Measurements from ENCODE around the gene NOTUM. TPM values are rescaled to one million over a fixed set of nuclear protein-coding genes. Genes with fewer than 3 reads are reported as not detected.

Gene NOTUM
- total RNA-seq, 1 donor from 2014 or later = 1.2 TPM

DNA sequence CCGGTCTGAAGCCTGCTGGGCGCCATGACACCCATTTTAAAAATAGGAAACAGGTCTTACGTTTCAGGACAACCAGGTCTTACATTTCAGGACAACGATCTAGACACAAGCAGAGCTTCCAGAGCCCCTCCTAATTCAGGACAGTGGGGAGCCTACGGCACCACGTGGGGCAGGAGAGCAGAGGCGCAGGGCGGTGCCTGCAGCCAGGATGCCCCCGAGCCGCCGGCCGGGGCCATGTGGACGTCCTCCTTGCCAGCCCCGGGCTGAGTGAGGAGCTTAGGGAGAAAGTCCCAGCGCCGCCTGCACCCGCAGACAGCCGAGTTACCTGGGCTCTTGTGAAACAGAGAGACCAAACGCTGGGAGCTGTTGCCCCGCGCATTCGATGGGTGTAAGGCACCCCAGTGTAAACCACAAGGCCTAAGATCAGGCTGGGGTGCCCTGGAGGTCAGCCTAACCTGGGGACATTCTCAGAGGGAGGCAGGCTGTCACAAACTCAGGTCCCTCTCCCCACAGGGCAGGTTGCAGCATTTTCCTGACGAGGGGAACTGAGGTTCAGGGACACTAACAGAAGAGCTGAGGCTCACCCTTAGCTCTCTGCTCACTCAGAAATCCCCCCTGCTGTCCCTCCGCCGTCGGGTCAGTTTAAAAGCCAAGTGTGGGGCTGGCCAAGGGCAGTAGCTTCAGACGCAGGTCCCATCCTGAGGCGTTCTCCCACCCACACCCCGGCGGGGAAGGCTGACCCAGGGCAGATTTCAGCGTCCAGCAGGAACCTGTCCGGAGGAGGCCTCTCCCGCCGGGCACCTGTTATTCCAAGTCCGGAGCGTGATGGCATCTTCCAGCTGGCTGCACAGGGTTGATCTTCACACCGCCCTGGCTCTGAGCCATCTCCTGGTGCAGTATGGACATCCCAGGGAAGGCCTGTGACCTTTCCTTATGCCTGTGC is 1.8 kb upstream of the NOTUM start:
- DNase-seq (ENCODE audit: low spot score) = no peak
- Mint-ChIP-seq H3K27me3 (ENCODE audit: low read depth) (peaks cover 37% of the 10 kb centered on the region), H3K9me3 (no peaks in the 10 kb centered on the region), H3K4me1 (ENCODE audit: low read depth) (no peaks in the 10 kb centered on the region), H3K36me3 (ENCODE audit: low read depth) (no peaks in the 10 kb centered on the region), H3K27ac (no peak overlapping the region), H3K4me3 (ENCODE audit: low read depth) (no peak overlapping the region)
- intact Hi-C loops (cut with micrococcal nuclease) = no loop called here

DNA sequence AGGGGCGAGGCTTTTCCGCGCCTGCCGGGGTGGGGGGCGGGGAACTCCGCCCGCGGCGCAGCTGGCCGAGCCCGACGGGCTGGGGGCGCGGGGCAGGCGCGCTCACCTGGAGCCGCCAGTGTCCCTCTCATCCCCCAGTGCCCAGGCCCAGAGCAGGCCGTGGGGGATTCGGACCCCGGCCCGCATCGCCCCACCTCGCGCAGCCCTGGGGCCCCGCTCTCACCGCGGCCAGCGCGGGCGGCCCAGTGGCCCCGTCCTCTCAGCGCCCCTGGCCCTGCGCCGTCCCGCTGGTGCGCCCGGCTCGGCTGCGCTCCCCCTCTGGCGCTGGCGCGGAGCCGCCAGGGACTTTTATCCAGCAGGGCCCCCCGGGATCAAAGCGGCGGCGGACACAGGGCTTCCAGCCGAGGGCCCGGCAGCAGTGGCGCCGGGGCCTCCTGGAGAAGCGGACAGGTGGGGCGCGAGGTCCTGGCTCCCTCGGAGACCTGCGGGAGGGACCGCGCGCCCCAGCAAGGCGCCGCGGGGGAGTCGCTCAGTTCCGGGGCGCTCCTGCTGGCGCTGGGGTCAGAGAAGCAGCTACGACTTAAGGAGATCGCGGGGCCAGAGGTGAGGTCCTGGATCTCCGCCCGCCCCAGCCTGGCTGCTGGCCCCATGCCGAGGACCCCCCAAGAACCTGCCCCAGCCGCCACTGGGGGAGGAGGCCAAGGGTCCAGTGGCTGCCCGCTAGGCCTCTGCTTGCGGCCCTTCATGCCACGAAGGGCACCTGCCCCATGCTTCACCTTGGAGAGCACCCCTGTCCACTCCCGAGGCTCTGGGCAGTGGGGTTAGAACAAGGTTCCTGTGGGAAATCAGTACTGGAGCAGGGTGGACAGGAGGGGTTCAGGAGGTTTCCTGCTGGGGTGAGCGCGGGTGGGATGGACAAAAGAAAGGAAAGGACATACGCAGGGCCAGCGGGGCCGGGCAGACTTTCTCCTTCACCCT is 823 bp upstream of the NOTUM start:
- no peak overlapping the region for H3K27ac Mint-ChIP-seq
- no peak for DNase-seq (ENCODE audit: low spot score)
- H3K4me1 Mint-ChIP-seq (ENCODE audit: low read depth) = no peaks in the 10 kb centered on the region
- intact Hi-C loops (cut with micrococcal nuclease) = no loop called here
- peaks cover 42% of the 10 kb centered on the region for H3K27me3 Mint-ChIP-seq (ENCODE audit: low read depth)
- no peaks in the 10 kb centered on the region for H3K36me3 Mint-ChIP-seq (ENCODE audit: low read depth)
- H3K9me3 Mint-ChIP-seq = no peaks in the 10 kb centered on the region
- no peak overlapping the region for H3K4me3 Mint-ChIP-seq (ENCODE audit: low read depth)

- no peak overlapping the region for H3K4me3 Mint-ChIP-seq (ENCODE audit: low read depth)
- peaks cover 42% of the 10 kb centered on the region for H3K27me3 Mint-ChIP-seq (ENCODE audit: low read depth)
- H3K9me3 Mint-ChIP-seq = no peaks in the 10 kb centered on the region
- H3K36me3 Mint-ChIP-seq (ENCODE audit: low read depth) = no peaks in the 10 kb centered on the region
- DNase-seq (ENCODE audit: low spot score) = no peak
- no peaks in the 10 kb centered on the region for H3K4me1 Mint-ChIP-seq (ENCODE audit: low read depth)
- no peak overlapping the region for H3K27ac Mint-ChIP-seq
- intact Hi-C loops (cut with micrococcal nuclease) = no loop called here
These were observed 643 bp downstream of the NOTUM start for GRCh38 chr17:81960130-81960958.

GRCh38 chr17:81959362-81960129 is 1.4 kb downstream of the NOTUM start:
- Mint-ChIP-seq H3K4me3 (ENCODE audit: low read depth) (no peak overlapping the region), H3K4me1 (ENCODE audit: low read depth) (no peaks in the 10 kb centered on the region), H3K27me3 (ENCODE audit: low read depth) (peaks cover 38% of the 10 kb centered on the region), H3K9me3 (no peaks in the 10 kb centered on the region), H3K36me3 (ENCODE audit: low read depth) (no peaks in the 10 kb centered on the region), H3K27ac (no peak overlapping the region)
- intact Hi-C loops (cut with micrococcal nuclease) = no loop called here
- DNase-seq (ENCODE audit: low spot score) = peak; percentile 71

DNA sequence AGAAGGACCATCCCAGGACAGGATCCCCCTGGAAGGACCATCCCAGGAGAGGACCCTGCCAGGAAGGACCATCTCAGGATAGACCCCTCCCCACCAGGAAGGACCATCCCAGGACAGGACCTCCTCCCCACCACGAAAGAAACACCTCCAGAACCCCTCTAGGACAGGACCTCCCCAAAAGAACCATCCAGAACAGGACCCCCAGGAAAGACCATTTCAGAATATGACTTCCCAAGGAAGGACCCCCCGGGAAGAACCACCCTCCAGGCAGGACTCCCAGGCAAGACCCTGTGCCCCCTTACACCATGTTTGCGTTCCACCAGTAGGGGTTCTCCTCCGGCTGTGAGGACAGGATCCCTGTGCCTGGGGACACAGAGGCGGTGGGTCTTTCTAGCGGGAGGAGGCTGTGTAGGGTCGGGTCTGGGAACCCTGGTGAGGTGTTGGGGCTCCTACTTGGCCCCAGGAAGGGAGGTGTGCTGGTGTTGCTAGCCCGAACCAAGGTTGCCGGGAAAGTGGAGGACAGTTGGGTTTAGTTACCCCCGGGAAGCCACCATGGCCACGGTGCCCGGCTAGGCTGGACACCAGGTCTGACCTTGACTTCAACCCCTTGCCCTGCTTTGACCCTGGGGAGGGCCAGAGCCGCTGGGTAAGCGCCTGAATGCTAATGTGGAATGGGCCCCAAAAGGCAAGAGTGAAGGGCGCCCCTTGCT is 2.2 kb downstream of the NOTUM start:
- H3K27me3 Mint-ChIP-seq (ENCODE audit: low read depth) = peaks cover 30% of the 10 kb centered on the region
- H3K36me3 Mint-ChIP-seq (ENCODE audit: low read depth) = no peaks in the 10 kb centered on the region
- H3K27ac Mint-ChIP-seq = no peak overlapping the region
- H3K4me3 Mint-ChIP-seq (ENCODE audit: low read depth) = peak overlapping the region; percentile 43
- no peak for DNase-seq (ENCODE audit: low spot score)
- intact Hi-C loops (cut with micrococcal nuclease) = loop anchor here (1.0 kb wide), 1 partner anchor 62 kb away; no protein-coding TSS in a partner anchor
- H3K9me3 Mint-ChIP-seq = no peaks in the 10 kb centered on the region
- H3K4me1 Mint-ChIP-seq (ENCODE audit: low read depth) = no peaks in the 10 kb centered on the region

DNA sequence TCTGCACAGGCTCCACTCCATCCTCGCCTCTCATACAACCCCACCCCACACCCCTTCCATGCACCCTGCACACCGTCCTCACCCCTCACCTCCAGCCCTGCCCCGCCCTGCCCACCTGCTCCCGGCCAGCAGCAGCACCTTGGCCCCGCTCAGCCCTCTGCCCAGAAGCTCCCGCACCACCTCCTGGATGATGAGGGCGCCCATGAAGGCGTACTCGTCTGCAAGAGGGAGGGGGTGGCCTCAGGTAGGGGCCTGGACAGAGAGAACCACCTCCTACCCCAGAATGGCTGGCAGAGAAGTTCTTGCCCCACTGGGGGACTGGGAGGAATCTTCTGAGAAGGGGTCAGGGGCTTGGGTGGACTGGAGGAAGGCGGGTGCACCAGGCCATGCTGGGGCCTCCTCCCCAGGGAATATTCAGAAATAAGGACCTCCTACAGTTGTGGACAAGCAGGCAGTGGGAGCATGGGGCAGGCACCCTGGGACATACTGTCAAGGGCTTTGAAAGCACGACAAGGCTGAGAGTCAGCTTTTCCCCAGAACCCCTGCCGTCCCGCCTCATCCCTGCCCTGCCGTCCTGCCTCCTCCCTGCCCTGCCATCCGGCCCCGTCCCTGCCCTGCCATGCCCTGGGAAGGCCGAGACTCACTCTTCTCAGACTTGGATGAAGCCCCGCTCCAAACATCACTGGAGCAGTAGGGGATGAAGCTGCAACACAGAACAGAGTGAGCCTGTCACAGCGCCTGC is 3.1 kb downstream of the NOTUM start:
- DNase-seq (ENCODE audit: low spot score) = no peak
- Mint-ChIP-seq H3K27me3 (ENCODE audit: low read depth) (peaks cover 22% of the 10 kb centered on the region), H3K27ac (no peak overlapping the region), H3K9me3 (no peaks in the 10 kb centered on the region), H3K36me3 (ENCODE audit: low read depth) (no peaks in the 10 kb centered on the region), H3K4me3 (ENCODE audit: low read depth) (no peak overlapping the region), H3K4me1 (ENCODE audit: low read depth) (no peaks in the 10 kb centered on the region)
- intact Hi-C loops (cut with micrococcal nuclease) = loop anchor here (1.0 kb wide), 1 partner anchor 62 kb away; no protein-coding TSS in a partner anchor

DNA sequence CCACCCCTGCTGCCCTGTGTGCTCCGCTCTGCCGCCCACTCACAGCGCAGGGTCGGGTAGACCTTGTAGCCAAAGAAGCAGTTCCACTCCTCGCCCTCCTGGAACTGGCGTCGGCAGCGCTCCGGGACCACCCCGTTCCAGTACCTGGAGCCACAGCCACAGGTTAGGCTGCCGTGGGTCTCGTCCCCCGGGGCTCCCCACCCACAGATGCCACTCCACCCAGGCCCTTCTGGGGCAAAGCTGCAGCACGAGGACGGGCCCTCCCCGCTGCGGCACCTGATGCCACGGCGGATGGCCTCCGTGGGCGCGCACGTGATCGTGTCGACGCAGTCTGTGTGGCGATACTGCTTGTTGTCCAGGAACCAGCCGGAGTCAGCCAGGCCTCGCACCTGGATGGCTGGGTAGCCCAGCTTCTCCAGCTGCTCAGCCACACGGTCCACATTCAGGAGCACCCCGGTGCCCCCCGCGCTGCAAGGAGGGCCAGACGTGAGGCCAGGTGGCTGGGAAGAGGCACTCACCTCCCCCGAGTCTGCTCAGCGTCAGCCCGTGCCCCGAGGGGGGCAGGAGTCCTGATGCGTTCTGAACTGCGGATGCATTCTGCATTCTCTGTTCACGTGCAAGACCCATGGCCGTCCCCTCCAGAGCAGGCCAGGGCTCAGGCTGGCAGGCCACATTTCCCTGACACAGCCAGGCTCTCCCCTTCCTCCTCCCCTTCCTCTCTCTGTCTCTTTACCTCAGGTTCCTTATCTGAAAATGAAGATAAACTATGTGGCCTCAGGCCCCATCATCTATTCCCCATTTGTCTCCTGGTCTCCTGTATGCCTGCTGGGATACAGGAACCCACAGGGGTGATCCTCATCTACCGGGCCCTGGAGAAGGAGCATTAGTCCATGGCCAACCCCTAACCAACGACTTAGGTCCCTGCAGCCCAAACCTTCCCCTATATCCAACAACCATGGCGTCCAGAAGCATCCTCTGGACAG is 4.1 kb downstream of the NOTUM start:
- Mint-ChIP-seq H3K9me3 (no peaks in the 10 kb centered on the region), H3K36me3 (ENCODE audit: low read depth) (no peaks in the 10 kb centered on the region), H3K4me3 (ENCODE audit: low read depth) (no peak overlapping the region), H3K27me3 (ENCODE audit: low read depth) (peaks cover 16% of the 10 kb centered on the region), H3K4me1 (ENCODE audit: low read depth) (no peaks in the 10 kb centered on the region), H3K27ac (no peak overlapping the region)
- DNase-seq (ENCODE audit: low spot score) = no peak
- intact Hi-C loops (cut with micrococcal nuclease) = no loop called here

DNA sequence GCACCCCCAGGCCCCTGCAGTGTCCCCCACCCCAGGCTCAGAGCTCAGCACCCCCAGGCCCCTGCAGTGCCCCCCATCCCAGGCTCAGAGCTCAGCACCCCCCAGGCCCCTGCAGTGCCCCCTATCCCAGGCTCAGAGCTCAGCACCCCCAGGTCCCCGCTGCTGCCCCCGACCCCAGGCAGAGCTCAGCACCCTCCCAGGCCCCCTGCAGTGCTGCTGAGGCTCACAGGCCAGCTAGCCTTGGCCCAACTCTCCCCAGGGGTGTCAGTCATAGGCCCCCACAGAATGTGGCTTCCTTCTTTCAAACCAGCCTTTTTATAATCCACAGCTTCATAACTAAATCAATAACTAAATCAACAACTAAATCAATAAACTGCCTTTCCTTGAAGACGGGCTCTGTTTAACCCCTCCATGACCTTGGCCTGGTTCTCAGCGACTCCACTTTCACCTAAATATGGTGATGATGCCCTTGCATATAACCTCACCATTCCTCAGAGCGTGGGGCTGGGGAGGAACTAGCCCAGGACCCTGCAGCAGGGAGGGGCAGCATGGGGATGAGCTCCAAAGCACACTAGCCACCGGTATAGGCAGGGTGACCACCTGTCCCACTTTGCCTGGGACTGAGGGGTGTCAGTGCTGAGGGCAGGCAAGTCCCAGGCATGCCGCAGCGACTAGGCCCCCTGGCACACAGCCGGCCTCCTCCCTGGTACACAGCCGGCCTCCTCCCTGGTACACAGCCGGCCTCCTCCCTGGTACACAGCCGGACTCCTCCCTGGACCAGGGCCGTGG is 5.0 kb downstream of the NOTUM start:
- H3K4me1 Mint-ChIP-seq (ENCODE audit: low read depth) = no peaks in the 10 kb centered on the region
- no peaks in the 10 kb centered on the region for H3K36me3 Mint-ChIP-seq (ENCODE audit: low read depth)
- no peak overlapping the region for H3K27ac Mint-ChIP-seq
- H3K9me3 Mint-ChIP-seq = no peaks in the 10 kb centered on the region
- H3K4me3 Mint-ChIP-seq (ENCODE audit: low read depth) = no peak overlapping the region
- intact Hi-C loops (cut with micrococcal nuclease) = no loop called here
- H3K27me3 Mint-ChIP-seq (ENCODE audit: low read depth) = peaks cover 19% of the 10 kb centered on the region
- no peak for DNase-seq (ENCODE audit: low spot score)

DNA sequence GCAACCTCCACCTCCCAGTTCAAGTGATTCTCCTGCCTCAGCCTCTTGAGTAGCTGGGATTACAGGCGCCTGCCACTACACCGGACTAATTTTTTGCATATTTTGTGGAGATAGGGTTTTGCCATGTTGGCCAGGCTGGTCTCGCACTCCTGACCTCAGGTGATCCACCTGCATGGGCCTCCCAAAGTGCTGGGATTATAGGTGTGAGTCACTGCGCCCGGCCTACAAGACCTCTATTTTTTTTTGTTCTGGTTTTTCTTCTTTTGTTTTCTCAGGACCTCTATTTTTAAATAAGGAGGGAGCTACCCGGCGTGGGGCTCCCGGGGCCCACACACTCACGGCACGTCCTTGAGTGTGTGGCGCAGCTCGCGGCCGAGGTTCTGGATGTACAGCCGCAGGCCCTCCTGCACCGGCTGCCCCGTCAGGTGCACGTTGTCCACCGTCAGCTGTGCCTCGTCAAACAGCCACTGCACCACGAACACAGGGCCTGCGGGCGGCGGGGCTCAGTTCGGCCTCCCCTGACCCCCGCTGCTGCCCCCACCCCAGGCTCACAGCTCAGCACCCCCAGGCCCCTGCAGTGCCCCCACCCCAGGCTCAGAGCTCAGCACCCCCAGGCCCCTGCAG is 5.8 kb downstream of the NOTUM start:
- Mint-ChIP-seq H3K27me3 (ENCODE audit: low read depth) (peaks cover 23% of the 10 kb centered on the region), H3K4me3 (ENCODE audit: low read depth) (no peak overlapping the region), H3K36me3 (ENCODE audit: low read depth) (no peaks in the 10 kb centered on the region), H3K27ac (no peak overlapping the region), H3K9me3 (no peaks in the 10 kb centered on the region), H3K4me1 (ENCODE audit: low read depth) (no peaks in the 10 kb centered on the region)
- DNase-seq (ENCODE audit: low spot score) = no peak
- intact Hi-C loops (cut with micrococcal nuclease) = no loop called here

All from activated T-helper 2 cell treated with anti-CD3 and anti-CD28 coated beads, Interferon-gamma antibody, Interleukin-2, Interleukin-4, amounts not matched to agents 10 μg/mL and 5 μg/mL and 100 μg/mL, durations not matched to agents 14 hours and 24 hours and 36 hours (primary cell).